Activated naive CD4-positive, alpha-beta T cell (primary cell): ENCODE data around the gene TBCD.

Experiments
- DNase-seq, 4 experiments: peaks; one replicate each; lab custom pipeline; 2025; lab: John Stamatoyannopoulos, UW

TBCD gene

GRCh38 chr17:82810644-82811430 lies 59.0 kb downstream of the TBCD start:
- no peak for DNase-seq

- no peak for DNase-seq
These were observed 60.2 kb downstream of the TBCD start for GRCh38 chr17:82812058-82812457.

GRCh38 chr17:82812601-82813000 lies 60.7 kb downstream of the TBCD start:
- DNase-seq = no peak

GRCh38 chr17:82813299-82814051 lies 61.6 kb downstream of the TBCD start:
- DNase-seq = no peak

GRCh38 chr17:82814834-82815233 lies 63.0 kb downstream of the TBCD start:
- no peak for DNase-seq

- DNase-seq = no peak
These were observed 63.5 kb downstream of the TBCD start for GRCh38 chr17:82815354-82815753.

- DNase-seq = no peak
These were observed 64.0 kb downstream of the TBCD start for GRCh38 chr17:82815790-82816305.

- no peak for DNase-seq
These were observed 64.5 kb downstream of the TBCD start for GRCh38 chr17:82816358-82816757.

GRCh38 chr17:82817947-82818346 lies 66.1 kb downstream of the TBCD start:
- DNase-seq = no peak

- no peak for DNase-seq
These were observed 68.7 kb downstream of the TBCD start for GRCh38 chr17:82820278-82821251.

- no peak for DNase-seq
These were observed 69.7 kb downstream of the TBCD start for GRCh38 chr17:82821554-82821953.

- DNase-seq = no peak
These were observed 70.4 kb downstream of the TBCD start for GRCh38 chr17:82822281-82822680.

- DNase-seq = no peak
These were observed 71.1 kb downstream of the TBCD start for GRCh38 chr17:82823004-82823403.

- DNase-seq = no peak
These were observed 73.8 kb downstream of the TBCD start for GRCh38 chr17:82825540-82826124.

- no peak for DNase-seq
These were observed 74.3 kb downstream of the TBCD start for GRCh38 chr17:82826211-82826610.

GRCh38 chr17:82826956-82827355 lies 75.1 kb downstream of the TBCD start:
- no peak for DNase-seq

GRCh38 chr17:82828875-82829487 lies 77.1 kb downstream of the TBCD start:
- DNase-seq = no peak

- DNase-seq = no peak
These were observed 78.4 kb downstream of the TBCD start for GRCh38 chr17:82830249-82830661.

GRCh38 chr17:82831041-82831817 lies 79.4 kb downstream of the TBCD start:
- DNase-seq = no peak

- no peak for DNase-seq
These were observed 79.9 kb downstream of the TBCD start for GRCh38 chr17:82831818-82832200.
